Measurements from ENCODE around the gene SNHG17.
A peak's percentile ranks its signal among the peaks of the same experiment; 100 is the strongest.
"Not testable (repeated sequence)": the region's sequence is repeated elsewhere in the genome, so short reads cannot be mapped to it uniquely, and the experiment has no call there.

The SNHG17 gene

DNA sequence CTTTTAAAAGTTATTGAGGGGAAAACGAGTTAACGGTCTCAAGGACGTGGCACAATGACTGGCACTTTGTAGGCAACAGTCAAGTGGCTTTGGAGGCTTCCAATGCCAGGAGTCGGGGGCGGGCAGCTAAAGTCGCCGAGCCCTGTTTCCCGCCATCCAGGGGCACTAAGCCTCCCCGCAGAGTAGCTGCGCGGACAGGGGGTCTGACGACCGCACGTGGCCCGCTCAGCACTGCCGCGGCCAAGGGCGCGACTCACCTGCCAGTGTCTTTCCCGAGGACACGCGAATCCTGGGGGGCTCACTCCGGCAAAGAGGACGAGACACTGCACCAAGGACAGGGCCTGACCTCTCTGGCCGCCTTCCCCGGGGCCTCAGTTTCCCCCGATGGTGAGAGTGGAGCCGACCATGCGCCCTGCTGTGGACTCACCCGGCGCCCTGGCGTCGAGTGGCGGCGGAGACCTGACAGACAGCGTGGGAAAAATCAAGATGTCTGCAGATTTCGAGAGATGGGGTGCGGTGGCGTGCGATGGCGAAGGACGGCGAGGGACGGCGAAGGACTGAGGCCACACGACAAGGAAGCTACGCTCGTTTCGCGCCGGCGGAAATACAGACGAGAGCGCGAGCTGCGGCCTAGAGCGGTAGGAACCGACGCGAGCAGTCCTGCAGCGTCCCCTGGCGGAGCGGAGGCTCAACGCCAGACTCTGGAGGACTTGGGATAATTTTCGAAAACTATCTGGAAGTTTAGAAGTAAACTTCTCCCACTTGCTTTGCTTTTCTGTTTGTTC, at the start of gene SNHG17:
Gene SNHG17, minus strand, starts transcription at position 559 of the 785 bp plus-strand sequence.
- peak; percentile 93 for DNase-seq

DNA sequence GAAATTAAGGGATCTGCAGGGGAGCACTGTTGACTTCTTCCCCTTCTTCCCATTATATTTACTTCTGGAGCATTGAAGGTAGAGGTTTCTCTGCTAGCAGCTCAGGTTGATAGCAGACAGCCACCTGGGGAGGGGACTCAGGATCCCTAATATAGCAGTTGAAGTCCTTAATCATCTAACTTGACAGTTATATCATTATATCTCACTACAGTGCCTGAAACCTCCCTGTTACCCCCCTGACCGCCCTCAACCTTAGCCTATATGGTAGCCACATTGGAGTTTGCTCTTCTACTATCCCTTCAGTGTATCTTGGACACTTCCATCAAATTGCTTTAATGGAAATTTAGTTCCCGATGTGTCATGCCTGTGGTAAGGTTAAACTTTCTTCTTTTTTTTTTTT, 44.5 kb upstream of the SNHG17 start:
- no peak for DNase-seq

DNA sequence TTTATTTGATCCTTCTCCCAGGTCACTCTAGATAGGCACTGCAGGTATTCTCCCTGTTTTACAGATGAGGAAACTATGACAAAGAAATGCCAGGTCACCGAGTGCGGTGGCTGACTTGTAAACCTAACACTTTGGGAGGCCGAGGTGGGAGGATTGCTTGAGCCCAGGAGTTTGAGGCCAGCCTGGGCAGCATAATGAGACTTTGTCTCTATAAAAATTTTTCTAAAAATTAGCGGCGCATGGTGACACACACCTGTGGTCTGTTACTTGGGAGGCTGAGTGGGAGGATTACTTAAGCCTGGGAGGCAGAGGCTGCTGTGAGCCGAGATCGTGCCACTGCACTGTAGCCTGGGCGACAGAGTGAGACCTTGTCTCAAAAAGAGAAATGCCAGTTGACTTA, 42.6 kb upstream of the SNHG17 start:
- DNase-seq = no peak

DNA sequence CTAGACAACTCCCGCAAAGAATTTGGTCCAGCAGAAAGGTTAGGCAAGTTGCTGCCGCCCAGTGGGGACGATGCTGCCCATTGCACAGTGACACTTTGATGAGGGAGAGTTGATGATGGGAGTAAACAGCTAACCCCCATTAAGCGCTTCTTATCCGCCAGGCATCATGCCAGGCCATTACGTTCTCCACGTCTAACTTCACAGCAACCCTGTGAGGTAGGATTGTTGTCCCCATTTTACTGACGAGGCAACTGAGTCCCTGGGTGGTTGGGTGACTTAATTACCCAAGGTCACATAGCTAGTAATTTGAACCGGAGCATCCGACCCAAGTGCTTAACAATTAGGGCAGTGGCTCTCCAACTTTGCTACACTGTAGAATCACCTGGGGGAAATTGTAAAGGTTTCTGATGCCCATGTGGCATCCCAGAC, 38.3 kb upstream of the SNHG17 start:
- no peak for DNase-seq

DNA sequence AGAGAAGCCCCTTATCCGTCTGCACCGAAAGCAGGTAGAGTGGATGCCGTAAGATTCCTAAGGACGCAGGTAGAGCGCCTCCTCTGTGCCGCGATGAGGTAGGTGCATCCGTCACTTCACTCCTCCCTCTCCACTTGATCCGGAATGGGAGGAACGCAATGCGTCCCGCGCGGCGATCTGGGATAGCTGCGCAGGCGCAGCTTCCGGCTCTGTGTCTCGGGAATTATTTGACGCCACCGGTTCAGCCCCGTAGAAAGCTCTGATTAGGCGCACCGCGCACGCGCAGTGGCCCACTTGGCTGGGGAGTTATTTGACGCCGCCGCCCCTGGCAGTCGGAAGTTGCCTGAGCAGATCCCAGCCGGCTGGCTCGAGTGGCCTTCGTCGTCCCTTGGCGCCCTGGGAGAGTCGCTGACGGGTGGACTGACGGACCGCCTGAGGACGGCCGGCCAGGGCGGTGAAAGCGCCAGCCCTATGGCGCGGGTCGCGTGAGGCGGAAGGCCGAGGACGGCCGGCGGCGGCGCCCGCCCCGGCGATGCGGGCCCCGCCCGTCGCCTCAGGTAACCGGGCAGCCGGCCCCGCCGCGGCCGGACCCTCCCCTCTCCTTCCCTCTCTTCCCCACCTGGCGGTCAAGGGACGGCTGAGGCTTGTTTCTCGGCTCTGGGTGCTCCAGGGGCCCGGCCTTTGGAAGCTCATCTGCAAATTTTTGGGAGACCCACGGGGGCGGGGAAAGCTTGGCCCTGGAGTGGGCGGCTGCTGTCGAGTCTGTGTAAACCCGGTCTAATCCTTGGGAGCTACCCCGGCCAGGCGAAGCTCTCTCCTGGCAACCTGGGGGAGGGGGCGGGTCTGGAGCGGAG, 37.6 kb upstream of the SNHG17 start, which contains the start of gene RALGAPB:
Gene RALGAPB, plus strand, starts transcription at position 331 of the 854 bp plus-strand sequence. CDS start 15,590 bp downstream, outside the sequence.
- peak; percentile 99 for DNase-seq

DNA sequence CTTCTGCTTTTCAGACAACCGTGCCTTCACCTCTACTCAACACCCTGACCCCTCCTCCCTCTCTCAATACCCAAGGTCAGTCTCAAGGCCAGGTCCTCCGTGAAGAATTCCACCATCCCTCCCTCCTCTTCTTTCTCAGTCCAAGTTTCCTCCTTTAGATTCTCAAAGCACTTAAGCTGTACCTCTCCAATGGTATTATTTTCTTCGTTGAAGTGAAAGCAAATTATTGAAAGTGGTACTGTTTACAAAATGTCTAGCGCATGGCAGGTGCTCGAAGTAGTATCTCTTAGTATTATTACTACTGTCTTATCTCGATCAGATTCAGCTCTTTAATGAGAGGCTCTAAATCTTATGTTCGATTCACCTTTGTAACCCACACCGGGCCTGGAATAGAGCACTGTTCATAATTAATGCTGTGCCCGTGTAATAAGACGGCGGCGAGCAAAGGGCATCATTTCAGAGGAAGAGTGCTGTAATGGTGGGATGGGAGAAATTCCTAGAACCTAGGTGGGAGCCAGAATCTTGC, 36.9 kb upstream of the SNHG17 start:
- no peak for DNase-seq

DNA sequence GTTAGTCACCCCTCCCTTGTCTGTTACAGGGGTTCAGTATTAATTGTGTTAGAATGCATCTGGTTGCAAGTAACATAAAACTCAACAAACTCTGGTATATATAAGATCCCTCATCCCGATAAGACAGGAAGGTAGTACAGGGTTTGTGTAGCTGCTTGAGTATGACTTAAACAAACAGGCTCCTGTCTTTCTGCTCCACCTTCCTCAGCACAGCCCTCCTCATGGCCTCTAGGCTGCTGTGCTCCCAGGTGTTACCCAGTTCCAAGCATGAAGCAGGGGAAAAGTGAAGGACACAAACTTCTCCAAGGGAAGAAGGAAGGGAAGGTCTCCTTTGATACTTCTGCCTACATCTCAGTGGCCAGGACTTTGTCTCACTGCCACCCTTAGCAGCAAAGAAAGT, 36.1 kb upstream of the SNHG17 start:
- DNase-seq = no peak

DNA sequence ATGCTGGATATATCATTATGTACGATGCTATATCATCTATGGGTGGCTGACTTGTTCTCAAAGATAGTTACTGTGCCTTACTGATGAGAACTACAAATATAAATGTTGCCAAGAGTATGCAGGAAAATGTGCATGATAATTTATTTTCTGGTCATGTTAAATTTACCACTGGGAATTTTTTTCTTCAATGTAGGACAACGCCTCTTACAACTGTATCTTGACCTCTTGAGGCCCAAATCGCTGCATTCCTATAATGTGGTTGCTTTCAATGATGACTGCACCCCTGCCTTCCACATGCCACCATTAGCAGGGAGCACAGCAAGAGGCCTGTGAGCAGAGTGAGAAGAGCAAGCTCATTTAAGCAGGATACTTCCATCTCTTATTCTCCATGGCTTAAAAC, 31.9 kb upstream of the SNHG17 start:
- no peak for DNase-seq

DNA sequence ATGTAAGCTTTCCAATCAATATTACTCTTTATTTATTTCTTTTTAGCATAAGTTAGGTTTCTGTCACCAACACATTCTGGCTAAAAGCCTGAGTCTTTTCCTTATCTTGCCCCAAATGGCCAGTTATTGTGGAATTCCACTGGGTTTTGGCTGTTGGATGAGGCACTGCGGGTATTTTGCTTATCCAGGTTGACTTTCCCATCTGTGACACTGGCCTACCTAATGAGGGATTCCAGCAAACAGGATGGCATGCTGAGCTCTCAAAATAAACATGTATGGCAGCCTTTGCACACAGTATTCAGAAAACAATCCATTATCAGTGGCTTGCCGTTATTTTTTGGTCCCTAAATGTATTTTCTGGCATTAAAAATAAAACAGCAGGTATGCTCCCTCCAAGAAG, 31.0 kb upstream of the SNHG17 start:
- no peak for DNase-seq

DNA sequence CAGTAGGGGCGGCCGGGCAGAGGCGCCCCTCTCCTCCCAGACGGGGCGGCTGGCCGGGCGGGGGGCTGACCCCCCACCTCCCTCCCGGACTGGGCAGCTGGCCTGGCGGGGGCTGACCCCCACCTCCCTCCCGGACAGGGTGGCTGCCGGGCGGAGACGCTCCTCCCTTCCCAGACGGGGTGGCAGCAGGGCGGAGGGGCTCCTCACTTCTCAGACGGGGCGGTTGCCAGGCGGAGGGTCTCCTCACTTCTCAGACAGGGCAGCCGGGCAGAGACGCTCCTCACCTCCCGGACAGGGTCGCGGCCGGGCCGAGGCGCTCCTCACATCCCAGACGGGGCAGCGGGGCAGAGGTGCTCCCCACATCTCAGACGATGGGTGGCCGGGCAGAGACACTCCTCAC, 26.4 kb upstream of the SNHG17 start:
- DNase-seq = not testable (repeated sequence)

DNA sequence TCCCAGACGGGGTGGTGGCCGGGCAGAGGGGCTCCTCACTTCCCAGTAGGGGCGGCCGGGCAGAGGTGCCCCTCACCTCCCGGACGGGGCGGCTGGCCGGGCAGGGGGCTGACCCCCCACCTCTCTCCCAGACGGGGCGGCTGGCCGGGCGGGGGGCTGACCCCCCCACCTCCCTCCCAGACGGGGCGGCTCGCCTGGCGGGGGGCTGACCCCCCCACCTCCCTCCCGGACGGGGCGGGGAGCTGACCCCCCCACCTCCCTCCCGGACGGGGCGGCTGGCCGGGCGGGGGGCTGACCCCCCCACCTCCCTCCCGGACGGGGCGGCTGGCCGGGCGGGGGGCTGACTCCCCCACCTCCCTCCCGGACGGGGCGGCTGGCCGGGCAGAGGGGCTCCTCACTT, 26.0 kb upstream of the SNHG17 start:
- DNase-seq = not testable (repeated sequence)

DNA sequence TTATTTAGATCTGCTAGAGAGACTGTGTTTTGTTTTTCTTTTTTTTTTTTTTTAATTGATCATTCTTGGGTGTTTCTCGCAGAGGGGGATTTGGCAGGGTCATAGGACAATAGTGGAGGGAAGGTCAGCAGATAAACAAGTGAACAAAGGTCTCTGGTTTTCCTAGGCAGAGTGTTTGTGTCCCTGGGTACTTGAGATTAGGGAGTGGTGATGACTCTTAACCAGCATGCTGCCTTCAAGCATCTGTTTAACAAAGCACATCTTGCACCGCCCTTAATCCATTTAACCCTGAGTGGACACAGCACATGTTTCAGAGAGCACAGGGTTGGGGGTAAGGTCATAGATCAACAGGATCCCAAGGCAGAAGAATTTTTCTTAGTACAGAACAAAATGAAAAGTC, 25.5 kb upstream of the SNHG17 start:
- not testable (repeated sequence) for DNase-seq

DNA sequence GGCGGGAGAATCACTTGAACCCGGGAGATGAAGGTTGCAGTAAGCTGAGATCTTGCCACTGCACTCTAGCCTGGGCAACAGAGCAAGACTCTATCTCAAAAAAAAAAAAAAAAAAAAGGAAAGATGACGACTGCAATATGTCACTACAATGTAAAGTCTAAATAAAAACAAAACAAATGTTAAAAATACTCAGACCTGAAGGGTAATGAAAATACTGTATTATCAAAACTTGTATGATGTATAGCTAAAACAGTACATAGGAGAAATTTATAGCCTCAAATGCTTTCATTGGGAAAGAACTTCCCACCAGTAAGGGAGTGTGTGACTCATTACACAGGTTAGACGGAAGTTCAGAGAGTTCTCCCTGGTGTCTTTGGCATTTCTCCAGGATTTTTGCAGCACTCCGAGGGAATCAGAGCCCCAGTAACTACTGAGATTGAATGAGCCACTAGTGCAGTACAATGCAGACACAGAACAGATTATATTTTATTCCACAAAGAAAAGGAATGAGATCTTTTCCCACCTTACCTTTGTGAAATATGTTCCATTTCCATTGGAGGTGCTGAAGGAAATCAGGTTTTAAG, 25.0 kb upstream of the SNHG17 start:
- DNase-seq = no peak

DNA sequence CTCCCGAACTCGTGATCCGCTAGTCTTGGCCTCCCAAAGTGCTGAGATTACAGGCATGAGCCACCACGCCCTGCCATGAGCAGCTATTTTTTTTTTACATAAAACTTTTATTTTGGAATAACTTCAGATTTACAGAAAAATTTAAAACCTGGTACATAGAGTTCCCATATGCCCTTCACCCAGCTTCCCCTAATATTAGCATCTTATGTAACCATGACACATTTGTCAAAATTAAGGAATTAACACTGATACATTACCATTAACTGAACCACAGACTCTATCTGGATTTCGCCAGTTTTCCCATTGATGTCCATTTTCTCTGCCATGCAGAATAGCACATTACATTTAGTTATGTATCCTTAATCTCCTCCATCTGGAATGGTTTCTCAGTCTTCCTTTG, 23.2 kb upstream of the SNHG17 start:
- DNase-seq = no peak

DNA sequence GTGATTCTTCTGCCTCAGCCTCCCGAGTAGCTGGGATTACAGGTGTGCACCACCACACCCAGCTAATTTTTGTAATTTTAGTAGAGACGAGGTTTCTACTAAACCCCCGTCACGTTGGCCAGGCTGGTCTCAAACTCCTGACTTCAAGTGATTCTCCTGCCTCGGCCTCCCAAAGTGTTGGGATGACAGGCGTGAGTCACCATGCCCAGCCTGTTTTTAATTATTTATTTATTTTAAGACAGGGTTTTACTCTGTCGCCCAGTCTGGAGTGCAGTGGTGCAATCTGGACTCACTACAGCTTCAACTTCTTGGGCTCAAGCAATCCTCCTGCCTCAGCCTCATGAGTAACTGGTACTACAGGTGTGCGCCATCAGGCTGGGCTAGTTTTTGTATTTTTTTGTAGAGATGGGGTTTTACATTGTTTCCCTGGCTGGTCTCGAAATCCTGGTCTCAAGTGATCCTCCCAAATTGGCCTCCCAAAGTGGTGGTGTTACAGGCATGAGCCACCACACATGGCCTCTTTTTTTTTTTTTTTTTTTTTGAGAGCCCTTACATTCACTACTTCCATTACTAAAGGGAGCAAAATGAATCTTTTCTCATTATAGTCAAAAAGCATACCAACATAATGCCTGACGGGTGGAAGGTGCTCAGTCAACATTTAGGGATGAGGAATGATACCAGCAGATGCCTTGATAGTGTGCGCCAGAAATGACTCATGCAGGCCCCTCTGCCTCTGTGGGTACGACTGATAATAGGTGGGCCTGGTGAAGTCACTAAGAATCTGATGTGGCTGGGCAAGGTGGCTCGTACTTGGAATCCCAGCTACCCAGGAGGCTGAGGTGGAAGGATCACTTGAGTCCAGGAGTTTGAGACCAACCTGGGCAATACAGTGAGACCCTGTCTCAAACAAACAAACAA, 19.7 kb upstream of the SNHG17 start:
- no peak for DNase-seq

DNA sequence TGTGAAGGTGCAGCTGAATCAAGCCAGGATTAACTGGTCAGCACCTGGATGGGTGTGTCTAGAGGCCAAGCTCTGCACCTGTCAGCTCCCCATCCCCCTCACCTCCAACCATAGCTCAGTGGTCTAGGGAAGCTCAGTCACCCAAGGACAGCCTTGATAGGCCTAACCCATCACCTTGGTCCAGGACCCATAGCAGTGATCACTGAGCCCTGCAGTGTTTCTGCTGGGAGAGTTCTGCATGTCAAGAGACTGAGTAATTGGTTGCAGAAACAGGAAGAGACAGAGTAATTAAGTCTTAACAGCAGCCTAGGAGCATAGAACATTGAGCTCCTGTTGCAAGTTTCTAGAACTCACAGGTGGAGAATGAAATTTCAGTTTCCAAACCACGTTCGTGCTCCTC, 18.8 kb upstream of the SNHG17 start:
- DNase-seq = no peak

DNA sequence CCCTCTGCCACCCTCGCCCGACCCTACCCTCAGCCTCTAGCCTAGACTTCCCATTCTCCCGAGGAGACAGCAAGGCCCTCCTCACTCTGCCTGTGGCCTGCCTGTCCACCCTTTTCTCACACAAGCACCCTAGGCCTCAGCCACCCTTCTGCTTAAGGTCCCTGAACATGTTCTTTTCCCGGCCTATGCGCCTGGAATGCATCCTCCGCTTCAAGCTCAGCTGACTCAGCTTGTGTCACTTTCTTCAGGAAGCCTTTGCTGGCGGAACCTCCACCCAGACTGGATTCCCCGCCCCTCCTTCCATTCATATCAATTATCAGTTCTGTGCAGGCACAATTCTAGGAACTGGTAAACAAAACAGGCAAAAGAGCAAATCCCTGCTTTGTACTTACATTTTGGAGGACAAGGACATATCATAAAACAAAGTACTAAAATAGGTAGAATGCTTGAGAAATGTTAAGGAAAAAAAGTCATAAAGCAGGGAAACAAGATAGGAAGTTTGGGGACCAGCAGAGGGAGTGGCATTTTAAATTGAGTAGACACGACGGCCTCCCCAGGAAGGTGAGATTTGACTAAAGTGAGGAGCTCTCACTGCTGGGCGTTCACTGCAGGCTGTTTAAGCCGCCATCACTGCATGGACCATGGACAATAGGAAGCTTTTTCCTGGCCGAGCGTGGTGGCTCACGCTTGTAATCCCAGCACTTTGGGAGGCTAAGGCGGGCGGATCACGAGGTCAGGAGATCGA, 17.9 kb upstream of the SNHG17 start:
- DNase-seq = no peak

DNA sequence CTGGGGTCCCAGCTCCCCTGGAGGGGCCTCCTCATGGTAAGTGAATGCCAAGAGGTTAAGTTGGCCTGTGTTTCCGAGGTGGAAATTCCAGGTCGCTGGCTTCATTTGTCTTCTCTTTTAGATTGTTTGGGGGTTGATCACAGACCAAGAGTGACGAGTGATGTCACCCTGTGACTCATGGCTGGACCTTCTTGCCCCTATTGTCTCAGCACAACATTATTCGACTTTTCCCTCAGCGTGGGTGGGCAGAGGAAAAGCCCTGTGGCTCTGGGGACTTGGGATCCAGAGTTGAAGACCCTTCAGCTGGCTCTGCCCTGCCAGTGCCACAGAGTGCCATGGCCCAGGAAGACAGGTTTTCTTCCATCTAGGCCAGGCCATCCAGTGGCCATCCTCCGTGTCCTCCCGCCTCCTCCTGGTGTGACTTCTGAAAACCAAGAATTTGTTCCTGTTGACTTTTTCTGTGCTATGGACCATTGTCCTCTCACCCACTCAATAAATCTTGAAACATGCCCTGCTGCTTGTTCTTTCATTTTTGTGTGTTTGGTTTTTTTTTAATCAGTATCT, 15.4 kb upstream of the SNHG17 start:
- DNase-seq = no peak

DNA sequence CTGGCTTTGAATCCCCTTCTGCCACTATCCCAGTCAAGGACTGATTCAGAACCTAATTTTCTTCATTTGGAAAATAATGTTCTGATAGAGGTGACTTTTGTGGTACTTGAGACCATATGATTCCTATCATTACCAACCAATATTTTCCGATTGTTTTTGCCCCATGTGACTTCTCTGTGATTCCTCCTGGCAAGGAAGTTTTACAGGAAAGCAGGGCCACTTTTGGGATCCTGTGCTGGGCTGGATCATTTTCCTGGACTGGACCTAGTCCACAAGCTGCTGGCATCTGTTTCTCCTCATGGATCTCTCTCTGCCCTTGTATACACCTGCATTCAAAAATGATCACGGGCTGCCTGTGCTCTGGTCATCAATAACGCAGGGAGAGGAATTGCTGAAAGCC, 13.9 kb upstream of the SNHG17 start:
- DNase-seq = no peak

DNA sequence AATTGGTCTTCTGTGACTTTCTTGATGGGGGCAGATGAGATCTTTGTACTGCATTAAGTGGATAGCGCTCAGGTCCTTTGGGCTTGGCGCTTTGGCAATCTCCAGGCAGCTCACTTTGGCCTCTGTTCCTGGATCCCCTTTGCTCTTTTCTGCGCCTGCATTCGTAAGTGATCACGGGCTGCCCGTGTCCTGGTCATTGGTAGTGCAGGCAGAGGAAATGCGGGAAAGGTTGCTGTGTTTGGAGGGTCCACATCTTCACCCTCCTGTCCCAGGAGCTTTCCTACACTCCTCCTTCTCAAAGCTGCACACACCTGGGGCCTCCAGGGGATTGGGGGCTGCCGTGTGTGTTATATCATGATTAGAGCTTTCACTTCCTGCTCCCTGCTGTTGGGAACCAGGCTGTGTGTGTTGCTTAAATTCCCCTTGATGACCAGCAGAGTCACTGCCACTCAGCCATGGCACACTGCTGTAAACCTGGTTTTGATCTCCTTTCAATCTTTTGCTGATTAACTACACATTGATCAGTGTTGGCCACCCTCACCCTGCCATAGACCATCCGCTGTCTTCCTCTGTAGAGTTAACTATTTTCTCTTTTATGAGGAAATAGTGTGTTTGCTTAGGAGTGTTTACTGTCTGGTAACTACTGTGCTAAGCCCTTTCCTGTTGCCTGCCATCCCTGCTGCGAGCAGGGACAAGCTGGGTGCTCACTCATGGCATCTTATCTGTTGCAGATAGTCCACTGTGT, 13.0 kb upstream of the SNHG17 start:
- DNase-seq = no peak
